Measurements from ENCODE around the gene VWA8.

VWA8 gene

GRCh38 chr13:41997396-41997795 lies 36.5 kb upstream of the VWA8 start:
- no peak overlapping the region for H3K4me3 ChIP-seq (replicated peaks; ENCODE audit: low read depth, low read length)
- no peak for DNase-seq (ENCODE audit: extremely low read depth, low read depth)
- no peak for TF ChIP-seq CTCF (IDR thresholded peaks at IDR 0.05; ENCODE audit: low read depth, low read length, missing control alignments)

- no peak overlapping the region for H3K4me3 ChIP-seq (replicated peaks; ENCODE audit: low read depth, low read length)
- no peak for TF ChIP-seq CTCF (IDR thresholded peaks at IDR 0.05; ENCODE audit: low read depth, low read length, missing control alignments)
- no peak for DNase-seq (ENCODE audit: extremely low read depth, low read depth)
These were observed 35.0 kb upstream of the VWA8 start for GRCh38 chr13:41995946-41996345.

GRCh38 chr13:41995336-41995735 lies 34.4 kb upstream of the VWA8 start:
- DNase-seq (ENCODE audit: extremely low read depth, low read depth), result no peak
- no peak overlapping the region for H3K4me3 ChIP-seq (replicated peaks; ENCODE audit: low read depth, low read length)
- no peak for TF ChIP-seq CTCF (IDR thresholded peaks at IDR 0.05; ENCODE audit: low read depth, low read length, missing control alignments)

GRCh38 chr13:41994696-41995095 lies 33.8 kb upstream of the VWA8 start:
- no peak for TF ChIP-seq CTCF (IDR thresholded peaks at IDR 0.05; ENCODE audit: low read depth, low read length, missing control alignments)
- DNase-seq (ENCODE audit: extremely low read depth, low read depth), result no peak
- H3K4me3 ChIP-seq (replicated peaks; ENCODE audit: low read depth, low read length), result no peak overlapping the region

- DNase-seq (ENCODE audit: extremely low read depth, low read depth), result no peak
These were observed 31.0 kb upstream of the VWA8 start for GRCh38 chr13:41991936-41992335.

GRCh38 chr13:41988244-41988643 lies 27.3 kb upstream of the VWA8 start:
- DNase-seq (ENCODE audit: extremely low read depth, low read depth), result no peak
- H3K4me3 ChIP-seq (replicated peaks; ENCODE audit: low read depth, low read length), result no peak overlapping the region
- no peak for TF ChIP-seq CTCF (IDR thresholded peaks at IDR 0.05; ENCODE audit: low read depth, low read length, missing control alignments)

More at GRCh38 chr13:41991936-41992335, 31.0 kb upstream of the VWA8 start:
- no peak overlapping the region for H3K4me3 ChIP-seq (replicated peaks; ENCODE audit: low read depth, low read length)
- no peak for TF ChIP-seq CTCF (IDR thresholded peaks at IDR 0.05; ENCODE audit: low read depth, low read length, missing control alignments)

GRCh38 chr13:41985788-41986508 lies 25.0 kb upstream of the VWA8 start:
- peak; percentile 7 for DNase-seq (ENCODE audit: extremely low read depth, low read depth)
- no peak overlapping the region for H3K4me3 ChIP-seq (replicated peaks; ENCODE audit: low read depth, low read length)
- TF ChIP-seq CTCF (IDR thresholded peaks at IDR 0.05; ENCODE audit: low read depth, low read length, missing control alignments), result no peak

All from HFF-Myc (cell line).